ENCODE data around the gene PDAP1.

DNA sequence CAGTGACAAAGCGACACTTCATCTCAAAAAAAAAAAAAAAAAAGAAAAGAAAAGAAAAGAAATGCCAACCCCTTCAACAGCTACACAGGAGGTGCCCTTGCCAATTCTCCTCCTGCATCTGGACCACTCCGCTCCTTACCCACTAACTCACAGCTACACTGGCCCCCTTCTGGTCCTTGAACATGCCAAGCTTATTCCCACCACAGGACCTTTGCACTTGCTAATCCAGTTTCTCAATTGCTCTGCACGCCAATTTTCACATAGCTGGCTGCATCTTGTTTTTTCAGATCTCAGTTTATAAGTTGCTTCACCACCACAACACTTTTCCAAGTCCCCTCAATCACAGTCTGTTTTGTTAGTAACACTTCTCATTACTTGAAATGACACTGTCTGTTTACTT lies 5.5 kb downstream of the PDAP1 start:
- TF ChIP-seq, protein P1, sequence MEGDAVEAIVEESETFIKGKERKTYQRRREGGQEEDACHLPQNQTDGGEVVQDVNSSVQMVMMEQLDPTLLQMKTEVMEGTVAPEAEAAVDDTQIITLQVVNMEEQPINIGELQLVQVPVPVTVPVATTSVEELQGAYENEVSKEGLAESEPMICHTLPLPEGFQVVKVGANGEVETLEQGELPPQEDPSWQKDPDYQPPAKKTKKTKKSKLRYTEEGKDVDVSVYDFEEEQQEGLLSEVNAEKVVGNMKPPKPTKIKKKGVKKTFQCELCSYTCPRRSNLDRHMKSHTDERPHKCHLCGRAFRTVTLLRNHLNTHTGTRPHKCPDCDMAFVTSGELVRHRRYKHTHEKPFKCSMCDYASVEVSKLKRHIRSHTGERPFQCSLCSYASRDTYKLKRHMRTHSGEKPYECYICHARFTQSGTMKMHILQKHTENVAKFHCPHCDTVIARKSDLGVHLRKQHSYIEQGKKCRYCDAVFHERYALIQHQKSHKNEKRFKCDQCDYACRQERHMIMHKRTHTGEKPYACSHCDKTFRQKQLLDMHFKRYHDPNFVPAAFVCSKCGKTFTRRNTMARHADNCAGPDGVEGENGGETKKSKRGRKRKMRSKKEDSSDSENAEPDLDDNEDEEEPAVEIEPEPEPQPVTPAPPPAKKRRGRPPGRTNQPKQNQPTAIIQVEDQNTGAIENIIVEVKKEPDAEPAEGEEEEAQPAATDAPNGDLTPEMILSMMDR (IDR thresholded peaks at IDR 0.05; ENCODE audit: low read depth, low read length): no peak
- no peak for TF ChIP-seq EZH2phosphoT487 (IDR thresholded peaks at IDR 0.05; ENCODE audit: low read depth)

All from OCI-LY3 (cell line).